ENCODE data around the gene CST7.

- TF ChIP-seq CTCF (IDR thresholded peaks at IDR 0.05) = no peak
- TF ChIP-seq POLR2A (IDR thresholded peaks at IDR 0.05) = no peak
These were observed 35.9 kb upstream of the CST7 start for GRCh38 chr20:24913076-24913628.

All from esophagus squamous epithelium (tissue), 4 donors.